NT2/D1 (cell line): Measurements from ENCODE around the gene ZFAND6.
"Not testable (repeated sequence)": the region's sequence is repeated elsewhere in the genome, so short reads cannot be mapped to it uniquely, and the experiment has no call there.

Source experiments
- DNase-seq: peaks from one replicate; pipeline ENCODE4 v3.0.0-alpha.2; 2011; ENCODE audit warnings: low read depth, low spot score
- H3K27me3 ChIP-seq: 2 replicates; pipeline ENCODE4 v1.6.0; 2011; ENCODE audit warnings: mild to moderate bottlenecking; ENCODE audit not compliant: insufficient read length, insufficient read depth
- H3K36me3 ChIP-seq: 2 replicates; pipeline ENCODE4 v1.6.1; 2011; ENCODE audit warnings: mild to moderate bottlenecking, low read length, mixed read lengths; ENCODE audit not compliant: insufficient read depth, insufficient read length
- H3K4me1 ChIP-seq: 2 replicates; pipeline ENCODE4 v1.5.1; 2011; ENCODE audit not compliant: insufficient read depth, insufficient read length
- H3K4me3 ChIP-seq: 2 replicates; pipeline ENCODE4 v1.5.1; 2011; ENCODE audit warnings: low read depth; ENCODE audit not compliant: insufficient read length
- H3K9ac ChIP-seq: 2 replicates; pipeline ENCODE4 v1.6.0; 2011; ENCODE audit warnings: low read depth; ENCODE audit not compliant: insufficient read length
- H3K9me3 ChIP-seq: 2 replicates; pipeline ENCODE4 v1.5.1; 2011; ENCODE audit warnings: mild to moderate bottlenecking, low read length; ENCODE audit not compliant: insufficient read depth
- SUZ12 ChIP-seq: IDR thresholded peaks from 2 replicates; pipeline ENCODE4 v1.6.1; 2011; ENCODE audit not compliant: insufficient read length, insufficient read depth; ENCODE audit errors: extremely low read depth
- YY1 ChIP-seq: IDR thresholded peaks from 2 replicates; pipeline ENCODE4 v1.6.1; 2011; ENCODE audit not compliant: insufficient read length, insufficient read depth
- ZNF274 ChIP-seq: IDR thresholded peaks from 2 replicates; pipeline ENCODE4 v1.6.1; 2011; ENCODE audit warnings: mild to moderate bottlenecking, low read depth, low read length

The ZFAND6 gene

DNA sequence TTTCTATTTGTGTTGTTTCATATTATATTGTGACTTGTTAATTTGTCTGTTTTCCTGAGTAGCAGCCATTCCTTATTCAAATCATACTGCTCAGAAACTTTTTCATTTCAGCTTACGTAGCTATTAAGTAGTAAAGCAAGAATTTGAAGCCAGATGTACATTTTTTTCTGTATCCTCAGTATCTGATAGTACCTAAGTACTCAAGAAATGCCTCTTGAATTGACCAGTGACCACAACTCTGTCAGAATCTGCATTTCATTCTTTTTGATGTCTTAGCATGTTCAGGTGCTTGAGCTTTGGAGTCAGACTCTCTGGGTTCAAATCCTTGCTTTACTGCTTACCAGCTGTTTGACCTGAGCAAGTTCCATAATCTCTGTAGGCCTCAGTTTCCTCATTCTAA is 30.6 kb downstream of the ZFAND6 start:
- Histone ChIP-seq H3K9ac (no peak overlapping the region), H3K36me3 (no peaks in the 10 kb centered on the region), H3K27me3 (no peaks in the 10 kb centered on the region), H3K9me3 (no peaks in the 10 kb centered on the region), H3K4me1 (no peaks in the 10 kb centered on the region), H3K4me3 (no peak overlapping the region)
- TF ChIP-seq ZNF274 (no peak), SUZ12 (no peak), YY1 (no peak)
- no peak for DNase-seq

DNA sequence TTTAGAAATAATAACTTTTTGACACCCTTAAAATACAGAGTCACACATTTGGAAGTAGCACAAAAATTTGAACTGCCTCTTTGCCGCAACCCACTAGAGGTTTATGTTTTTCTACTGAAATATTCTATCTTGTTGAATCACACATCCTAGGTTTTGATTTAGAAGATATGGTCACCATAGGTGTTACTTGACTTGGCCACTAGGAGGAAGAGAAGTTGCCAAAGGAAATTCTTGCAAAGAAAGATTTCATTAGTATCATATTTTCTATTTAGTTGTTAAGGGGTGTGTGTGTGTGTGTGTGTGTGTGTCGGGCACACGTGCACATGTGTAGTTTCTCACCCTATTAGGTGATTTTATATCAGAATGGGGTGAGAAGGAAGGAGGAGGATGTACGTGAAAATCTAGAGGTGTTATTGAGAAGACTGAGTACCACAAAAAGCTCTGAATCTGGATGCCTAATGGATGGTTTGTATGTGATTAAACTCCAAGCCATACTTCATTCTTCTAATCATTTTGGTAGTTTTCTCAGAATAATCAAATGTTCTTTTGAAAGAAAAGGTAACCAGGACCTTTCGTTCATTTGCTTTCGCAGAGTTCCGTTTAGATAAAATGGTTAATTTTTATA is 31.5 kb downstream of the ZFAND6 start:
- H3K36me3 ChIP-seq: no peaks in the 10 kb centered on the region
- no peaks in the 10 kb centered on the region for H3K4me1 ChIP-seq
- no peak overlapping the region for H3K4me3 ChIP-seq
- no peak for DNase-seq
- TF ChIP-seq ZNF274: no peak
- no peak for TF ChIP-seq YY1
- TF ChIP-seq SUZ12: no peak
- H3K9me3 ChIP-seq: no peaks in the 10 kb centered on the region
- no peak overlapping the region for H3K9ac ChIP-seq
- no peaks in the 10 kb centered on the region for H3K27me3 ChIP-seq

DNA sequence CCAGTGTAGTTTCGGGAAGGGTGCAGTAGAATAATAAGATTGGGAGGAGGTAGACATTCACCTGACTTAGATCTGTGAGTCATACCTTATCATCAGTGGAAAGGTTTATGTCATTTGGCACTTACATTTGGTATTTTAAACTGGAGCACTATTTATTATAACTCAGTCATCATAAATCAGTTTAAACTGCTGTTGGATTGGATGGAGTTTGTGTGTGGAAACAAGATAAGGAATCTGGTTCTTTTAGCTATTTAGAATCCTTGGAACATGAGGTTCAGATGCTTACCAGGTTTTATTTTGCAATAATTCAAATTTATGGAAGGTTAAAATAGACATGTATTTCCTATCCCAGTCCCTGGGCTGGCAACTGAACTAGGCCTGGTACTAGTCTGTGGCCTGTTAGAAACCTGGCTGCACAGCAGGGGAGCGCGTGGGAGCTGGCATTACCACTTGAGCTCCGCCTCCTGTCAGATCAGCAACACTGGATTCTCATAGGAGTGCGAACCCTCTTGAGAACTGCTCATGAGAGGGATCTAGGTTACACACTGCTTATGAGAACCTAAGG is 34.5 kb downstream of the ZFAND6 start:
- no peaks in the 10 kb centered on the region for H3K27me3 ChIP-seq
- H3K4me1 ChIP-seq: no peaks in the 10 kb centered on the region
- no peak overlapping the region for H3K9ac ChIP-seq
- TF ChIP-seq SUZ12 (no peak), ZNF274 (no peak), YY1 (no peak)
- no peaks in the 10 kb centered on the region for H3K9me3 ChIP-seq
- no peak for DNase-seq
- H3K36me3 ChIP-seq: no peaks in the 10 kb centered on the region
- no peak overlapping the region for H3K4me3 ChIP-seq

DNA sequence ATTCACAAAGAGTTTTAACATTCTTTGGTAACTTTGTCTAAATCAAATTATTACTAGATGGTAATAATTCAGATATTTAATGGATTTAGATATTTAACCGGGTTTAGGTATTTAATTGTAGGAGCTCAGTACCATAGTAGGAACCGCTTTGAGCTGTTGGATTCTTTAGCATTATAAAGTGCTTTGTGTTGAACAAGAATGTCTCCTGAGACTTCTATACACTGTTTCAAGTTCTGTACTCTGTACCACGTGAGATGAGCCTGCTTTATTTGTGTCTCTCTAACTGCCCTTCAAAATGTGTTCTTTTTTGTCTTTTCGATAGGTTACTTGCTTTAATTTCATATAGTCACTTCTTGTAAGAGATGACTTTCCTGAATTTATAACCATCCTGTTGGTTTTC is 36.0 kb downstream of the ZFAND6 start:
- TF ChIP-seq SUZ12 (no peak), YY1 (no peak), ZNF274 (no peak)
- Histone ChIP-seq H3K9me3 (no peaks in the 10 kb centered on the region), H3K4me1 (no peaks in the 10 kb centered on the region), H3K36me3 (no peaks in the 10 kb centered on the region), H3K4me3 (no peak overlapping the region), H3K9ac (no peak overlapping the region), H3K27me3 (no peaks in the 10 kb centered on the region)
- no peak for DNase-seq

DNA sequence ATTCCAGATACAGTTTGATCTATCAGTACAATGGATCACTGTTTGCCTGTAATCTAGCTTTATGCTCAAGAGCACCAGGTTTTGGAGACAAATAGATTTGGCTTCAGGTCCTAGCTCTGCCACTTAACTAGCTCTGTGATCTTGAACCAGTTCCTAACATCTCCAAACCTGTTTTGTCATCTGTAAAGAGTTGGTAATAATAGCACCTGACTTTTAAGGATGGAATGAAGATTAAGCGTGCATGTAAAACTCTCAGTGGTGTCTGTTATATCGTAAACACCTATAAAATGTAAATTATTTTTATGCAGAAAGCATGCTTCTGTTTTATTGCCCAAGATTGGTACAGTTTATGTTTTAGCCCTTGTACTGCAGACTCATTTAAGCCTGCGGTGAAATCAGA is 36.5 kb downstream of the ZFAND6 start:
- H3K4me1 ChIP-seq: no peaks in the 10 kb centered on the region
- TF ChIP-seq SUZ12 (no peak), ZNF274 (no peak), YY1 (no peak)
- no peak overlapping the region for H3K9ac ChIP-seq
- H3K36me3 ChIP-seq: no peaks in the 10 kb centered on the region
- H3K27me3 ChIP-seq: no peaks in the 10 kb centered on the region
- H3K9me3 ChIP-seq: no peaks in the 10 kb centered on the region
- no peak overlapping the region for H3K4me3 ChIP-seq
- no peak for DNase-seq

DNA sequence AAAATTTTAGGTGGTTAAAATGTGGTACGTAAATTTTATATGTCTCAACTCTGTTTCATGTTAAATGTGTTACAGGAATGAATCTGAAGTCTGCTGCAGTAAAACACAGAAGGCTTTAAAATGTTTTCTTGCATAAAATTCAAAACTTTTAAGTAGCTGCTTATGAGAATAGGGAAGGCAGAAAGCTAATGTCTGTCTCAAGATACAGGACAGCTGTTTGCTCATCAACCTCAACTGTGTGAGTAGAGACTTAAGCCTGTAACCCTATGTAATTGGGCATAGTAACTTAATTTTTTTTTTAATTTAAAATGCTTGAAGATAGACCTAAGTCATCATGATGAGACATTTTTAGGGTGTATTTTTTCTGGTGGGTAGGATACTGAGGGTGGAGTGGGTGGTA is 38.9 kb downstream of the ZFAND6 start:
- no peak overlapping the region for H3K9ac ChIP-seq
- no peaks in the 10 kb centered on the region for H3K4me1 ChIP-seq
- no peaks in the 10 kb centered on the region for H3K27me3 ChIP-seq

DNA sequence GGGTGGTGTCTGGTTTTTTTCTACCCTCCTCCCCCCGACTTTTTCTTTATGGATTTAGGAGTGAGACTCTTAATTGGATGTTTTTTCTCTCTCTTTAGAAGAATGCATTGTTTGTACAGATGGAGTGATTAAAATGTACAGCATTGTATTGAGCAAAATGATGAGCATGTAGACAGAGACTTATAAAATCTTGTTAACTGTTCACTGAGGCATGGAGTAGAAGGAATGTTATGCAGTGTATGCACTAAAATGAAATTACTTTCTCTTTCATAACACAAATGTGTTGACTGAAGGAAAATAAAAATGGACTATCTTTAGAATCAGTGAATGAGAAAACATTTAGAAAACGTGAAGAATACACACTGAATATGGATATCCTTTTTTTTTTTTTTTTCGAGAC is 39.8 kb downstream of the ZFAND6 start:
- no peaks in the 10 kb centered on the region for H3K4me1 ChIP-seq
- H3K9me3 ChIP-seq: no peaks in the 10 kb centered on the region
- TF ChIP-seq YY1: no peak
- TF ChIP-seq SUZ12: no peak
- TF ChIP-seq ZNF274: no peak
- H3K9ac ChIP-seq: no peak overlapping the region
- H3K36me3 ChIP-seq: no peaks in the 10 kb centered on the region
- H3K27me3 ChIP-seq: no peaks in the 10 kb centered on the region
- H3K4me3 ChIP-seq: no peak overlapping the region
- DNase-seq: no peak

More for the DNA sequence above, 38.9 kb downstream of the ZFAND6 start:
- no peaks in the 10 kb centered on the region for H3K9me3 ChIP-seq
- H3K36me3 ChIP-seq: no peaks in the 10 kb centered on the region
- H3K4me3 ChIP-seq: no peak overlapping the region
- no peak for DNase-seq
- TF ChIP-seq SUZ12: no peak
- no peak for TF ChIP-seq ZNF274
- no peak for TF ChIP-seq YY1

DNA sequence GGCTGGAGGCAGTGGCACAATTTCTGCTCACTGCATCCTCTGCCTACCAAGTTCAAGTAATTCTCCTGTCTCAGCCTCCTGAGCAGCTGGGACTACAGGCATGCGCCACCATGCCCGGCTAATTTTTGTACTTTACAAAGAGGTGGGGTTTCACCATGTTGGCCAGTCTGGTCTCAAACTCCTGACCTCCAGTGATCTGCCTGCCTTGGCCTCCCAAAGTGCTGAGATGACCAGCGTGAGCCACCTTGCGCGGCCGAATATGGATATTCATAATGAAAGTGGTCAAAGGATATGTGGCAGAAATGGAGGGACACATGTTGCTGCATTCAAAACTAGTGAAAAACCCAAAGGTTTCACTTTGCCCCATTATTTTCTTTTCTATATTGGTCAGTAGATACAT is 40.2 kb downstream of the ZFAND6 start:
- H3K4me1 ChIP-seq, H3K9ac ChIP-seq, H3K36me3 ChIP-seq: not testable (repeated sequence)

More for the DNA sequence above, 40.2 kb downstream of the ZFAND6 start:
- H3K9me3 ChIP-seq, H3K27me3 ChIP-seq, H3K4me3 ChIP-seq, DNase-seq: not testable (repeated sequence)
